Effector memory CD8-positive, alpha-beta T cell (primary cell): ENCODE measurements around the gene RNF130.
"Not testable (repeated sequence)": the region's sequence is repeated elsewhere in the genome, so short reads cannot be mapped to it uniquely, and the experiment has no call there.

Experiments used
- ATAC-seq: fragments of 150-1000 bp; cut with Tn5 transposase; replicated peaks from 2 replicates; pipeline ENCODE4 v1.10.0; 2021; ENCODE audit warnings: mild to moderate bottlenecking, moderate library complexity
- DNase-seq, 3 experiments: peaks; one replicate each; pipeline ENCODE4 v3.0.0; 2021
- H3K27ac Mint-ChIP-seq, 2 donors: one replicate each; pipeline ENCODE4 v1.8.0; 2022; ENCODE audit warnings: mild to moderate bottlenecking in 2 of 2, mixed read lengths in 2 of 2, moderate library complexity in 2 of 2
- H3K27me3 Mint-ChIP-seq, 2 donors: one replicate each; pipeline ENCODE4 v1.8.0; 2022; ENCODE audit warnings: mixed read lengths in 2 of 2
- H3K36me3 Mint-ChIP-seq: one replicate; pipeline ENCODE4 v1.8.0; 2022; ENCODE audit warnings: mild to moderate bottlenecking, moderate library complexity, mixed read lengths; ENCODE audit not compliant: insufficient read depth
- H3K4me1 Mint-ChIP-seq, 2 donors: one replicate each; pipeline ENCODE4 v1.8.0; 2022; ENCODE audit warnings: low read depth in 2 of 2, mixed read lengths in 2 of 2
- H3K4me3 Mint-ChIP-seq, 2 donors: one replicate each; pipeline ENCODE4 v1.8.0; 2022; ENCODE audit warnings: mild to moderate bottlenecking in 2 of 2, mixed read lengths in 2 of 2, moderate library complexity in 2 of 2
- H3K9me3 Mint-ChIP-seq, 2 donors: one replicate each; pipeline ENCODE4 v1.8.0; 2022; ENCODE audit warnings: mixed read lengths in 2 of 2

RNF130 gene

GRCh38 chr5:180098991-180099732 is 27.6 kb upstream of the RNF130 start:
- H3K4me3 Mint-ChIP-seq, result no peak overlapping the region
- ATAC-seq (no peak), DNase-seq (no peak)

GRCh38 chr5:180098526-180098925 is 27.0 kb upstream of the RNF130 start:
- H3K4me3 Mint-ChIP-seq, result no peak overlapping the region
- no peak overlapping the region for H3K27ac Mint-ChIP-seq

More at GRCh38 chr5:180098991-180099732, 27.6 kb upstream of the RNF130 start:
- Mint-ChIP-seq H3K36me3 (no peaks in the 10 kb centered on the region), H3K27ac (no peak overlapping the region), H3K9me3 (no peaks in the 10 kb centered on the region), H3K27me3 (peaks cover 20 to 45% of the 10 kb centered on the region in 2 donors), H3K4me1 (peaks cover 0 to 2% of the 10 kb centered on the region in 2 donors)

GRCh38 chr5:180097926-180098325 is 26.4 kb upstream of the RNF130 start:
- Mint-ChIP-seq H3K4me3 (no peak overlapping the region), H3K4me1 (peaks cover 0 to 2% of the 10 kb centered on the region in 2 donors), H3K27ac (peak overlapping the region in 1 of 2 donors; percentile 41), H3K9me3 (no peaks in the 10 kb centered on the region), H3K36me3 (peaks cover 1% of the 10 kb centered on the region), H3K27me3 (peaks cover 20 to 33% of the 10 kb centered on the region in 2 donors)
- ATAC-seq, result no peak
- DNase-seq, result no peak

More at GRCh38 chr5:180098526-180098925, 27.0 kb upstream of the RNF130 start:
- peaks cover 20 to 39% of the 10 kb centered on the region in 2 donors for H3K27me3 Mint-ChIP-seq
- ATAC-seq, result no peak
- no peaks in the 10 kb centered on the region for H3K36me3 Mint-ChIP-seq
- H3K9me3 Mint-ChIP-seq, result no peaks in the 10 kb centered on the region
- peaks cover 0 to 2% of the 10 kb centered on the region in 2 donors for H3K4me1 Mint-ChIP-seq
- DNase-seq, result no peak

GRCh38 chr5:180097163-180097894 is 25.8 kb upstream of the RNF130 start:
- H3K4me3 Mint-ChIP-seq, result no peak overlapping the region
- H3K27me3 Mint-ChIP-seq, result peaks cover 15 to 33% of the 10 kb centered on the region in 2 donors
- ATAC-seq (no peak), DNase-seq (no peak)
- no peaks in the 10 kb centered on the region for H3K9me3 Mint-ChIP-seq
- H3K36me3 Mint-ChIP-seq, result peaks cover 2% of the 10 kb centered on the region
- peak overlapping the region in 1 of 2 donors; percentile 84 for H3K27ac Mint-ChIP-seq
- peaks cover 0 to 2% of the 10 kb centered on the region in 2 donors for H3K4me1 Mint-ChIP-seq

GRCh38 chr5:180096616-180097015 is 25.1 kb upstream of the RNF130 start:
- Mint-ChIP-seq H3K4me3 (no peak overlapping the region), H3K9me3 (no peaks in the 10 kb centered on the region)

GRCh38 chr5:180095545-180095944 is 24.0 kb upstream of the RNF130 start:
- Mint-ChIP-seq H3K4me1 (peaks cover 0 to 9% of the 10 kb centered on the region in 2 donors), H3K4me3 (no peak overlapping the region), H3K9me3 (no peaks in the 10 kb centered on the region), H3K27ac (no peak overlapping the region), H3K36me3 (peaks cover 2% of the 10 kb centered on the region), H3K27me3 (peaks cover 15 to 33% of the 10 kb centered on the region in 2 donors)
- DNase-seq (no peak), ATAC-seq (no peak)

More at GRCh38 chr5:180096616-180097015, 25.1 kb upstream of the RNF130 start:
- Mint-ChIP-seq H3K4me1 (peaks cover 0 to 7% of the 10 kb centered on the region in 2 donors), H3K27ac (peak overlapping the region; percentile 32 to 84), H3K36me3 (peaks cover 2% of the 10 kb centered on the region), H3K27me3 (peaks cover 15 to 33% of the 10 kb centered on the region in 2 donors)
- DNase-seq (no peak), ATAC-seq (no peak)

- H3K4me3 Mint-ChIP-seq, result no peak overlapping the region
- H3K27ac Mint-ChIP-seq, result no peak overlapping the region
- peaks cover 15 to 24% of the 10 kb centered on the region in 2 donors for H3K27me3 Mint-ChIP-seq
- ATAC-seq (no peak), DNase-seq (no peak)
- H3K4me1 Mint-ChIP-seq, result peaks cover 6 to 9% of the 10 kb centered on the region in 2 donors
- H3K36me3 Mint-ChIP-seq, result peaks cover 6% of the 10 kb centered on the region
- H3K9me3 Mint-ChIP-seq, result no peaks in the 10 kb centered on the region
Observed at GRCh38 chr5:180093651-180094382, 22.3 kb upstream of the RNF130 start.

GRCh38 chr5:180093241-180093640 is 21.7 kb upstream of the RNF130 start:
- Mint-ChIP-seq H3K4me3 (peak overlapping the region; percentile 27), H3K27me3 (peaks cover 15 to 22% of the 10 kb centered on the region in 2 donors), H3K4me1 (peaks cover 6 to 9% of the 10 kb centered on the region in 2 donors), H3K36me3 (peaks cover 6% of the 10 kb centered on the region), H3K27ac (no peak overlapping the region), H3K9me3 (no peaks in the 10 kb centered on the region)
- DNase-seq (no peak), ATAC-seq (no peak)

GRCh38 chr5:180090769-180091546 is 19.4 kb upstream of the RNF130 start:
- ATAC-seq (no peak), DNase-seq (no peak)
- peaks cover 6 to 12% of the 10 kb centered on the region in 2 donors for H3K4me1 Mint-ChIP-seq
- H3K27me3 Mint-ChIP-seq, result peaks cover 7 to 9% of the 10 kb centered on the region in 2 donors
- H3K9me3 Mint-ChIP-seq, result no peaks in the 10 kb centered on the region
- peak overlapping the region; percentile 65 to 82 for H3K27ac Mint-ChIP-seq
- H3K36me3 Mint-ChIP-seq, result peaks cover 6% of the 10 kb centered on the region
- H3K4me3 Mint-ChIP-seq, result peak overlapping the region; percentile 87 to 90

- H3K9me3 Mint-ChIP-seq, result no peaks in the 10 kb centered on the region
- H3K4me1 Mint-ChIP-seq, result peaks cover 11 to 15% of the 10 kb centered on the region in 2 donors
- ATAC-seq (peak; percentile 95), DNase-seq (peak; percentile 79 to 85 (median 81))
- peak overlapping the region; percentile 87 to 90 for H3K4me3 Mint-ChIP-seq
- peaks cover 6% of the 10 kb centered on the region for H3K36me3 Mint-ChIP-seq
- H3K27me3 Mint-ChIP-seq, result peaks cover 3 to 4% of the 10 kb centered on the region in 2 donors
- peak overlapping the region; percentile 38 to 82 for H3K27ac Mint-ChIP-seq
Observed at GRCh38 chr5:180090098-180090768, 18.7 kb upstream of the RNF130 start.

- H3K9me3 Mint-ChIP-seq, DNase-seq, H3K36me3 Mint-ChIP-seq, H3K27me3 Mint-ChIP-seq, H3K27ac Mint-ChIP-seq, ATAC-seq: not testable (repeated sequence)
- peaks cover 11 to 14% of the 10 kb centered on the region in 2 donors for H3K4me1 Mint-ChIP-seq
- H3K4me3 Mint-ChIP-seq, result peak overlapping the region; percentile 87 to 90
Observed at GRCh38 chr5:180089628-180090027, 18.1 kb upstream of the RNF130 start.

GRCh38 chr5:180088561-180088960 is 17.0 kb upstream of the RNF130 start:
- Mint-ChIP-seq H3K4me1 (peaks cover 11 to 14% of the 10 kb centered on the region in 2 donors), H3K27ac (no peak overlapping the region), H3K27me3 (peaks cover 0 to 15% of the 10 kb centered on the region in 2 donors), H3K4me3 (peak overlapping the region in 1 of 2 donors; percentile 29), H3K9me3 (no peaks in the 10 kb centered on the region), H3K36me3 (peaks cover 6% of the 10 kb centered on the region)
- no peak for ATAC-seq
- no peak for DNase-seq
